Right ventricle myocardium superior (tissue), 1 donor: ENCODE measurements around the gene PHKA1. TPM values are rescaled to one million over a fixed set of nuclear protein-coding genes. Genes with fewer than 3 reads are reported as not detected.

Experiments used
- total RNA-seq: library from RNA; stranded (reverse); fragmentation: NEBNext Ultra II Directional; extraction: Animal tissue kit (Norgen Biotek cat#: 25700); gene quantifications from one replicate; pipeline ENCODE4 v1.2.1, GENCODE V29; 2021
- donor health status: DM: no; HTN: yes; CAD: no; lungs with severe emphysema.

Gene PHKA1
- total RNA-seq, 1 donor from 2014 or later: 16.8 TPM

Other genes with a start within 250 kb of the PHKA1 start
- gene HDAC8, start 141.5 kb downstream of the PHKA1 start, total RNA-seq: 15.8 TPM
- gene DMRTC1B, start 62.6 kb upstream of the PHKA1 start, total RNA-seq: not detected
- not detected for gene FAM236B, start 68.4 kb upstream of the PHKA1 start, total RNA-seq
- gene FAM236D, start 93.9 kb upstream of the PHKA1 start, total RNA-seq: not detected
- gene FAM236C, start 198.3 kb upstream of the PHKA1 start, total RNA-seq: not detected
- gene FAM236A, start 223.9 kb upstream of the PHKA1 start, total RNA-seq: not detected
- not detected for gene DMRTC1, start 229.5 kb upstream of the PHKA1 start, total RNA-seq